OCI-LY1 (cell line): ENCODE results near the gene ZFP64.

Experiments used
- EZH2 ChIP-seq: fragments of 200-600 bp; sonication (generic), shearing (Covaris generic); IDR thresholded peaks from 2 replicates; pipeline ENCODE4 v1.8.0; 2017; ENCODE audit warnings: borderline replicate concordance, mixed run types, mild to moderate bottlenecking, antibody characterized with exemption, low read length, moderate library complexity, mixed read lengths
- TF ChIP-seq, protein P1 (sequence below): fragments of 200-600 bp; sonication (generic), shearing (Covaris generic); IDR thresholded peaks from 2 replicates; pipeline ENCODE4 v1.5.1; 2017; ENCODE audit warnings: mild to moderate bottlenecking, antibody characterized with exemption, low read length, moderate library complexity, mixed read lengths

DNA sequence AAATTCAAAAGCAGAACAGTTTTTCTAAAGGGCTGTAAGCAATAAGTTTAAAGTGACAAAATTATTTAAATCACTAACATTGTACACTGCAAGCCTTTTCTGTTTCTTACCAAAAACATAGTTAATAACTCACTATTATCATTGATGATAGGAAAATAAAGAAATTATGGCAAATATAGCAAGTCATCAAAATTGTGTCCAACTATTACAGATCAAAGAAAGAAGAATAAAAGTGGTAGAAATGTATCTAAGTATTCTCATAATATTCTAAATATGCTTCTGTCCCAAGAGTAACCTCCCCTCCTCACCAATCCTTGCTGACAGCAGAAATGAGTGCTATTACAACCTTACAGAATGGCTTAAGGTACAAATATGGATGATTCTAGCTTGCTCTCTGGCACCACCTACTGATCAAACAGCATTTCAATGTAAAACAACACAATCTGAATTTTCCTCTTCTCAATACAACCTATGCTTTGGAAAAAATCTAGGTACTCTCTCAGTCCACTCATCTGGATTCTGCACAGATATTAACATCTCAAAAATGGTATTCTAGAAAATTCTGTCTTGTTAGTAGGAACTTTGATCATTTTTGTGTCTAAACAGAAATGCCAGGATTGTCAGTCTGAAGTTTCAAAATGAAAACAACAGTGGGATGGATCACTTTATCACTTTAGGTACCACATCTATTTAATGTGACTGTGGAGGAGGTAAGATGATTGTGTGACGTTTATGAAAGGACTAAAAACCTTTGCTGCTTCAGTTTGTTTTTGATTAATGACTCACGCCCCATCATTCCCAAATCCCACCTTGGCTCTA lies 40.9 kb downstream of the ZFP64 start:
- TF ChIP-seq, protein P1, sequence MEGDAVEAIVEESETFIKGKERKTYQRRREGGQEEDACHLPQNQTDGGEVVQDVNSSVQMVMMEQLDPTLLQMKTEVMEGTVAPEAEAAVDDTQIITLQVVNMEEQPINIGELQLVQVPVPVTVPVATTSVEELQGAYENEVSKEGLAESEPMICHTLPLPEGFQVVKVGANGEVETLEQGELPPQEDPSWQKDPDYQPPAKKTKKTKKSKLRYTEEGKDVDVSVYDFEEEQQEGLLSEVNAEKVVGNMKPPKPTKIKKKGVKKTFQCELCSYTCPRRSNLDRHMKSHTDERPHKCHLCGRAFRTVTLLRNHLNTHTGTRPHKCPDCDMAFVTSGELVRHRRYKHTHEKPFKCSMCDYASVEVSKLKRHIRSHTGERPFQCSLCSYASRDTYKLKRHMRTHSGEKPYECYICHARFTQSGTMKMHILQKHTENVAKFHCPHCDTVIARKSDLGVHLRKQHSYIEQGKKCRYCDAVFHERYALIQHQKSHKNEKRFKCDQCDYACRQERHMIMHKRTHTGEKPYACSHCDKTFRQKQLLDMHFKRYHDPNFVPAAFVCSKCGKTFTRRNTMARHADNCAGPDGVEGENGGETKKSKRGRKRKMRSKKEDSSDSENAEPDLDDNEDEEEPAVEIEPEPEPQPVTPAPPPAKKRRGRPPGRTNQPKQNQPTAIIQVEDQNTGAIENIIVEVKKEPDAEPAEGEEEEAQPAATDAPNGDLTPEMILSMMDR, result peak; percentile 78
- no peak for TF ChIP-seq EZH2
